ENCODE measurements around the gene CDK1. TPM values are rescaled to one million over a fixed set of nuclear protein-coding genes. Genes with fewer than 3 reads are reported as not detected.

CDK1 gene
- total RNA-seq, 1 experiment from 2014 or later, result 199 TPM

GRCh38 chr10:60798870-60799269 is 20.6 kb downstream of the CDK1 start:
- H3K4me3 Mint-ChIP-seq (ENCODE audit: unreplicated experiment), result no peak overlapping the region
- ChIA-PET CTCF (no interaction called here), POLR2A (interaction anchor here (0.8 kb wide), 1 partner anchor 25 kb away, joined by 7 read pairs; no protein-coding TSS in a partner anchor)
- H3K9me3 Mint-ChIP-seq (ENCODE audit: unreplicated experiment), result no peaks in the 10 kb centered on the region
- no TSS peak for BruUV-seq (replicated peaks)
- intact Hi-C loops (cut with micrococcal nuclease; ENCODE audit: unreplicated experiment), result no loop called here
- peaks cover 13% of the 10 kb centered on the region for H3K4me1 Mint-ChIP-seq (ENCODE audit: low read depth, unreplicated experiment)
- Histone ChIP-seq H3K36me3 (ENCODE audit: control insufficient read depth, insufficient read depth, low read length) (0 out of 2 replicates have a peak, but pooled peaks cover 2% of the 10 kb centered on the region), H3K4me1 (0 out of 2 replicates have a peak, but pooled peaks cover 3% of the 10 kb centered on the region), H3K9me3 (no peaks in the 10 kb centered on the region), H3K4me3 (ENCODE audit: low read depth, low read length) (no peak overlapping the region), H3K27me3 (replicated peaks; ENCODE audit: control insufficient read depth, insufficient read depth, low read length) (no peaks in the 10 kb centered on the region)
- no peaks in the 10 kb centered on the region for H3K27me3 Mint-ChIP-seq (ENCODE audit: insufficient read depth, unreplicated experiment)
- no peak for TF ChIP-seq CTCF (IDR thresholded peaks at IDR 0.05; ENCODE audit: insufficient read depth in 1 of 2, low read depth in 1 of 2, low read length in 1 of 2, severe bottlenecking in 1 of 2, unreplicated experiment in 1 of 2)
- DNase-seq, result no peak
- peaks cover 52% of the 10 kb centered on the region for H3K36me3 Mint-ChIP-seq (ENCODE audit: insufficient read depth, unreplicated experiment)
- no peak overlapping the region for H3K27ac Mint-ChIP-seq (ENCODE audit: unreplicated experiment)

DNA sequence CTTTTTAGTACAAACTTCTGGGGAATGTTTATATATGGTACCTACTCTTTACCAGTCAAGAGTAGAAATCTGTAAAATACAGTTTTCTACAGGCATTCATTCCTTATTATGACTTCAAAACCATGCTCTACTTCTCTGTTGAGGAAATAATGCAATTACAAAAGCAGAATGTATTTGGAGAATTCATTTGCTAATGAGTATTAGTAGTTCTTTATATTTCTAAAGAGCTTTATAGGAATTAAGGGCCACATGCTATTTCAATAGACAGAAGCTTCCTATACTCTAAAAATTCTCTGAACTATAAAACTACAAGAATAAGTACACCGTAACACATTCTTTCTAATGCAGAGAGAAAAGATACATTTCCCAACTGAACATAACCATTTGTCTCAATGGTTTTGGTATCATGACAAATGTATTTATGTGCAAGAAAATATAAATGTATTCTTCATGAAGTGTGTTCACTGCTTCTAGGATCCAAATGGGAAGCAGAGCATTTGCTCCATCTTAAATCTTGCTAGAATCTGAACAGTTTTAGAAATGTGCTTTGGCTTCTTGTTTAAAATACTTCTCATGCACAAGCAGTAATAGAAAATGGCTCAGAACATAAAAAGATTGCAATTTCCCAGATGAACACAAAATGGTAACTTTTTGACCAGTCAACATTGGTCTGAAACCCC is 21.8 kb downstream of the CDK1 start:
- no TSS peak for BruUV-seq (replicated peaks)
- H3K4me3 ChIP-seq (ENCODE audit: low read depth, low read length), result no peak overlapping the region
- H3K4me3 Mint-ChIP-seq (ENCODE audit: unreplicated experiment), result no peak overlapping the region
- H3K9me3 Mint-ChIP-seq (ENCODE audit: unreplicated experiment), result no peaks in the 10 kb centered on the region
- H3K4me1 Mint-ChIP-seq (ENCODE audit: low read depth, unreplicated experiment), result peaks cover 8% of the 10 kb centered on the region
- no peaks in the 10 kb centered on the region for H3K27me3 ChIP-seq (replicated peaks; ENCODE audit: control insufficient read depth, insufficient read depth, low read length)
- H3K4me1 ChIP-seq, result 0 out of 2 replicates have a peak, but pooled peaks cover under 1% of the 10 kb centered on the region
- no peak overlapping the region for H3K27ac Mint-ChIP-seq (ENCODE audit: unreplicated experiment)
- no peaks in the 10 kb centered on the region for H3K27me3 Mint-ChIP-seq (ENCODE audit: insufficient read depth, unreplicated experiment)
- intact Hi-C loops (cut with micrococcal nuclease; ENCODE audit: unreplicated experiment), result no loop called here
- TF ChIP-seq CTCF (IDR thresholded peaks at IDR 0.05; ENCODE audit: insufficient read depth in 1 of 2, low read depth in 1 of 2, low read length in 1 of 2, severe bottlenecking in 1 of 2, unreplicated experiment in 1 of 2), result no peak
- H3K36me3 ChIP-seq (ENCODE audit: control insufficient read depth, insufficient read depth, low read length), result no peaks in the 10 kb centered on the region
- ChIA-PET POLR2A (no interaction called here), CTCF (no interaction called here)
- no peaks in the 10 kb centered on the region for H3K9me3 ChIP-seq
- DNase-seq, result no peak
- H3K36me3 Mint-ChIP-seq (ENCODE audit: insufficient read depth, unreplicated experiment), result peaks cover 49% of the 10 kb centered on the region

DNA sequence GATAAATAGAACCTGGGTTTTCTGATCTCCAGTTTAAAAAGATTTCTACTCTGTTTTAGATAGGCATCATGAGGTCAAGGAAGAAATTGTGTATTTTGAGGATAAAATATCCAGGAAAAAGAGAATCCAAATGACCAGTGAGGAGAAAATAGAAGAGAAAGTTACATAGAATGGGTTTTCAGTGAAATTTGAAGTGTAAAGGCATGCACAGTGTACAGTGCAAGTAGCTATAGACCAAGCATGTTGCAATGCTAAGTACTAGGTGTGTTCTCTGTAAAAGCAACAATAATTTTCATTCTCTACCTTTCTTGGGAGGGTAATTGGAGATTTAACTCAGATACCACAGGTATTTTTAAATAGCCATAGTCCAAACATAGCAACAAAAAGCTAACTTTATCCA is 22.6 kb downstream of the CDK1 start:
- H3K4me3 ChIP-seq (ENCODE audit: low read depth, low read length), result no peak overlapping the region
- H3K36me3 ChIP-seq (ENCODE audit: control insufficient read depth, insufficient read depth, low read length), result no peaks in the 10 kb centered on the region
- H3K9me3 ChIP-seq, result no peaks in the 10 kb centered on the region
- no peaks in the 10 kb centered on the region for H3K9me3 Mint-ChIP-seq (ENCODE audit: unreplicated experiment)
- no peaks in the 10 kb centered on the region for H3K4me1 ChIP-seq
- CTCF ChIA-PET, result interaction anchor here (0.6 kb wide), 1 partner anchor 1103 kb away, joined by 4 read pairs; no protein-coding TSS in a partner anchor
- BruUV-seq (replicated peaks), result no TSS peak
- H3K27ac Mint-ChIP-seq (ENCODE audit: unreplicated experiment), result no peak overlapping the region
- H3K27me3 ChIP-seq (replicated peaks; ENCODE audit: control insufficient read depth, insufficient read depth, low read length), result no peaks in the 10 kb centered on the region
- DNase-seq, result no peak
- H3K36me3 Mint-ChIP-seq (ENCODE audit: insufficient read depth, unreplicated experiment), result peaks cover 45% of the 10 kb centered on the region
- H3K4me3 Mint-ChIP-seq (ENCODE audit: unreplicated experiment), result no peak overlapping the region
- POLR2A ChIA-PET, result no interaction called here
- H3K4me1 Mint-ChIP-seq (ENCODE audit: low read depth, unreplicated experiment), result peaks cover 7% of the 10 kb centered on the region
- H3K27me3 Mint-ChIP-seq (ENCODE audit: insufficient read depth, unreplicated experiment), result no peaks in the 10 kb centered on the region
- TF ChIP-seq CTCF (IDR thresholded peaks at IDR 0.05; ENCODE audit: insufficient read depth in 1 of 2, low read depth in 1 of 2, low read length in 1 of 2, severe bottlenecking in 1 of 2, unreplicated experiment in 1 of 2), result no peak
- intact Hi-C loops (cut with micrococcal nuclease; ENCODE audit: unreplicated experiment), result no loop called here
